ENCODE results near the gene GRAMD2A. TPM values are rescaled to one million over a fixed set of nuclear protein-coding genes. Genes with fewer than 3 reads are reported as not detected.
A peak's percentile ranks its signal among the peaks of the same experiment; 100 is the strongest.

GRAMD2A gene
- total RNA-seq, 2 donors from 2014 or later, result not detected

DNA sequence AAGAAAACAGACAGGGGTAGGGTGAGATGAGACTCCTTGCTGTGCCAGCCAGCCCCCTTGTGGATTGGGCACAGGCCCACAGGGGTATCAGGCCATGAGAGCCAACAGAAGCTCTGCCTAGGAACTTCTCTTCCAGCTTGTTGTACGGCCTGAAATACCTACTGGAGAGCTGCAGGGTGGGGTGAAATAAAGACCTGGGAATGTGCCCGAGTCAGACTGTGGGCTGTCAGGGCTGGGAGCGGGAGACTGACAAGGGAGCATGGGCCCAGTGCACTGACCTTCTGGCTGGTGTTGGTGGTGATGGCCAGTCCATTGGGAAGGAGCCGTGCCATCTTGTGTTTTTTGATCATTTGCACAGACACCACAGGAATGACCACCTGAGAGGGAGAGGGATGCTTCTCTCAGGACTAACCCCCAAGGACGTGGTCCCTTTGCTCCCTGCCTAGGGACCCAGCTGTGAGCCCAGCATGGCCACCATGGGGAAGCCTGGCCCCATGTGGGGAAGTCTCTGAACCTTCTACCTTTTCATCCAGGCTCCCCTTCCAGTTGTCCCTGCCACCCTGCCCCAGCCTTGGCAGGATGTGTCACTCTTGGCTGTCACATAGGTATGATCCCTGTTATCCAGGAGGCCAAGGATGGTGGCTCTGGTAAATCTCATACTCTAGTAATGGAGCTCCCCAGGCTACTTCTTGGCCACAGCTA lies 30.7 kb downstream of the GRAMD2A start:
- H3K4me3 Mint-ChIP-seq, result no peak overlapping the region
- ATAC-seq (no peak), DNase-seq (ENCODE audit: low spot score) (no peak)
- H3K36me3 Mint-ChIP-seq, result no peaks in the 10 kb centered on the region
- H3K4me1 Mint-ChIP-seq (ENCODE audit: low read depth in 2 of 2), result peaks cover 0 to 9% of the 10 kb centered on the region in 2 donors
- H3K27me3 Mint-ChIP-seq, result peaks cover 0 to 3% of the 10 kb centered on the region in 2 donors
- no peak overlapping the region for H3K27ac Mint-ChIP-seq
- no peaks in the 10 kb centered on the region for H3K9me3 Mint-ChIP-seq

- DNase-seq (ENCODE audit: low spot score) (no peak), ATAC-seq (no peak)
- H3K27ac Mint-ChIP-seq, result no peak overlapping the region
- H3K4me1 Mint-ChIP-seq (ENCODE audit: low read depth in 2 of 2), result peaks cover 0 to 3% of the 10 kb centered on the region in 2 donors
- no peak overlapping the region for H3K4me3 Mint-ChIP-seq
- no peaks in the 10 kb centered on the region for H3K9me3 Mint-ChIP-seq
- peaks cover 3 to 5% of the 10 kb centered on the region in 2 donors for H3K27me3 Mint-ChIP-seq
- no peaks in the 10 kb centered on the region for H3K36me3 Mint-ChIP-seq
Observed at GRCh38 chr15:72163719-72164118, 33.9 kb downstream of the GRAMD2A start.

GRCh38 chr15:72162569-72162968 lies 35.0 kb downstream of the GRAMD2A start:
- Mint-ChIP-seq H3K27me3 (peaks cover 3 to 6% of the 10 kb centered on the region in 2 donors), H3K27ac (no peak overlapping the region), H3K36me3 (no peaks in the 10 kb centered on the region), H3K4me1 (ENCODE audit: low read depth in 2 of 2) (no peaks in the 10 kb centered on the region), H3K9me3 (no peaks in the 10 kb centered on the region), H3K4me3 (no peak overlapping the region)
- ATAC-seq, result no peak
- no peak for DNase-seq (ENCODE audit: low spot score)

GRCh38 chr15:72161361-72162132 lies 36.0 kb downstream of the GRAMD2A start:
- Mint-ChIP-seq H3K27me3 (peaks cover 5 to 6% of the 10 kb centered on the region in 2 donors), H3K27ac (no peak overlapping the region)

DNA sequence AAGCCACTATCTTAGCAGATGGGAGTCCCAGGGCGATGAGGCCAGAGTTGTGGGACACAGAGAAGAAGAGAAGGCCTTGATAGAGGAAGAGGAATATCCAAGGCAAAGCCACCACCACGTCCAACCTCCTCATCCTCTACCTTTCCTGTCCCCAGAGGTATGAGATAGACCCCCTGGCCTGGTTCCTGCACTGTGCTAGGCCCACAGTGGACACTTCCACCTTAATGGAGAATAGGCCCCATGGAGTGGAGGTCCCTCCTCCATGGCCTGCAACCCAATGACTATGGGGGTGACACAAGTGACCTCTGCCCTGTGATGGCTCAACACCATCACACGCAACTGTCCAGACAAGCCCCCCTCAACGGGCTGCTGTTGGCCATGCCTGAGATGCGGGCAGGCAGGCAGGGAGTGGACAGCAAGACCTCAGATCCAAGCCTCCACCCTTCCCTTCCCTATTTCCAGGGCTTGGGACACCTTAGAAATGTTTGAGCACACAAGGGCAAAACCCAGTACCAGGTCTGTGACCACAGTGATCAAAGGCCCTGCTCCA lies 36.8 kb downstream of the GRAMD2A start:
- ATAC-seq, result no peak
- H3K9me3 Mint-ChIP-seq, result no peaks in the 10 kb centered on the region
- H3K4me1 Mint-ChIP-seq (ENCODE audit: low read depth in 2 of 2), result peaks cover under 1 to 2% of the 10 kb centered on the region in 2 donors
- no peak for DNase-seq (ENCODE audit: low spot score)
- no peaks in the 10 kb centered on the region for H3K36me3 Mint-ChIP-seq
- no peak overlapping the region for H3K27ac Mint-ChIP-seq
- H3K27me3 Mint-ChIP-seq, result peaks cover 3 to 6% of the 10 kb centered on the region in 2 donors
- H3K4me3 Mint-ChIP-seq, result no peak overlapping the region

More at GRCh38 chr15:72161361-72162132, 36.0 kb downstream of the GRAMD2A start:
- no peak for DNase-seq (ENCODE audit: low spot score)
- no peak for ATAC-seq
- Mint-ChIP-seq H3K4me1 (ENCODE audit: low read depth in 2 of 2) (no peaks in the 10 kb centered on the region), H3K4me3 (no peak overlapping the region), H3K36me3 (no peaks in the 10 kb centered on the region), H3K9me3 (no peaks in the 10 kb centered on the region)

DNA sequence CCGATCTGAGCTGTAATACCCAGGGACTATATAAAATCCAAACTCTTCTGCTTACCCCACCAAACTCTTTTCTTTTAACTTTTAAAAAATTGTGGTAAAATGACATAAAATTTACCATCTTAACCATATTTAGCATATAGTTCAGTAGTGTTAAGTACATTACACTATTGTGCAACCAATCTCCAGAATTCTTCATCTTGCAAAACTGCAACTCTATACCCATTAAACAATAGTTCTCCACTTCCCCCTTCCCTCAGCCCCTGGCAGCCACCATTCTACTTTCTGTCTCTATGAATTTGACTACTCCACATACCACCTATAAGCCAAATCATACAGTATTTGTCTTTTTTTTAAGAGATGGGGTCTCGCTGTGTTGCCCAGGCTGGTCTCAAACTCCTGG lies 40.7 kb downstream of the GRAMD2A start:
- no peak overlapping the region for H3K4me3 Mint-ChIP-seq
- H3K4me1 Mint-ChIP-seq (ENCODE audit: low read depth in 2 of 2), result peaks cover 3 to 6% of the 10 kb centered on the region in 2 donors

DNA sequence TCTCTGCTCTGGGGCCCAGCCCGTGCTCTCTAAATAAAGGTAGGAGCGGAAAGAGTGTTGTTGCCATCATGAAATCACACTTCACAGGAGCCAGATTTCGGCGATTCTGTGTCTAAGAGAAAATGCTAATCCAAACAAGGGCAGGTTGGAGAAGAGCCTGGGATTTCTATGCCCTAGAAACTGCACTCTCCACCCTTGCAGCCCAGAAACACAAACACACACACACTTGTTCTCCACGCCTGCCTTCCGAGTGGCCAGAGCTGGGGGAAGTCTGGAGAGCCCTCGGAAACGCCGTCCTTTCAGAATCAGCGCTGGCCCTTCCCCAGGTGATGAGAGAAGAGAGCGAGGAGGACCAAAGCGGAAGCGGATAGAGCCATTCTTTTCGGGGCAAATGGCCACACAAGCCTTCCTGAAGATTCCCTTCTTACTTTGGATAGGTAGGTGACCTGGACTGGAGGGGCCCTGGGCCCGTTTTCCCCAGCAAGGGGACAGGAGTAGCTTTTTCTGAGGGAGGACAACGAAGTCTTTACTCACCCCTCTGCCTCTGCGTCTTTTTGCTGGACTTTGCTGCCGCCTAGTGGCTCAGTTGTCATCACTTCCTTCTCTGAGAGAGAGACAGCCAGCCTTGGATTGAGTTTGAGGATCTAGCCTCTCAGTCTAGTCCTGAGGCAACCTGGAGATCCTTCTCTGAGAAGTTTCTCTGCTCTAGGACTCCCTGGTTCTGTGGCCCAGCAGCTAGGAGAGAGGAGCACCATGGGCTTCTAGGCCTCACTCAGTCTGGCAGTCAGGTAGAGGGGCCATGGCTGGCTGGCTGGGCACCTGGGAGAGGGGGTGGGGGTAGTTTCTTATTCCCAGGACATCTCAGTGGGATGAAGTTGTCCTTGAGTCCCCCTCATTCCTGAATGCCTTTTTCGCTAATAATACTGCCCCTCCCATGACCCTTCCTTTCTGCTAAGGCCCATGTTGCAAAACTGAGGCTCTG lies 41.7 kb downstream of the GRAMD2A start:
- H3K4me1 Mint-ChIP-seq (ENCODE audit: low read depth in 2 of 2), result peaks cover 3 to 6% of the 10 kb centered on the region in 2 donors
- ATAC-seq, result peak; percentile 81 to 82
- H3K9me3 Mint-ChIP-seq, result no peaks in the 10 kb centered on the region
- H3K4me3 Mint-ChIP-seq, result peak overlapping the region; percentile 84
- no peaks in the 10 kb centered on the region for H3K36me3 Mint-ChIP-seq
- peaks cover 9 to 14% of the 10 kb centered on the region in 2 donors for H3K27me3 Mint-ChIP-seq
- H3K27ac Mint-ChIP-seq, result no peak overlapping the region
- DNase-seq (ENCODE audit: low spot score), result peak; percentile 72

More for the DNA sequence above, 40.7 kb downstream of the GRAMD2A start:
- DNase-seq (ENCODE audit: low spot score) (no peak), ATAC-seq (no peak)
- Mint-ChIP-seq H3K27ac (peak overlapping the region in 1 of 2 donors; percentile 28), H3K36me3 (no peaks in the 10 kb centered on the region), H3K27me3 (peaks cover 6 to 7% of the 10 kb centered on the region in 2 donors), H3K9me3 (no peaks in the 10 kb centered on the region)

GRCh38 chr15:72155003-72155621 lies 42.5 kb downstream of the GRAMD2A start:
- H3K27ac Mint-ChIP-seq, result no peak overlapping the region
- H3K27me3 Mint-ChIP-seq, result peaks cover 9 to 18% of the 10 kb centered on the region in 2 donors
- DNase-seq (ENCODE audit: low spot score) (no peak), ATAC-seq (no peak)
- H3K4me3 Mint-ChIP-seq, result peak overlapping the region; percentile 84
- H3K9me3 Mint-ChIP-seq, result no peaks in the 10 kb centered on the region
- peaks cover 3 to 6% of the 10 kb centered on the region in 2 donors for H3K4me1 Mint-ChIP-seq (ENCODE audit: low read depth in 2 of 2)
- no peaks in the 10 kb centered on the region for H3K36me3 Mint-ChIP-seq

DNA sequence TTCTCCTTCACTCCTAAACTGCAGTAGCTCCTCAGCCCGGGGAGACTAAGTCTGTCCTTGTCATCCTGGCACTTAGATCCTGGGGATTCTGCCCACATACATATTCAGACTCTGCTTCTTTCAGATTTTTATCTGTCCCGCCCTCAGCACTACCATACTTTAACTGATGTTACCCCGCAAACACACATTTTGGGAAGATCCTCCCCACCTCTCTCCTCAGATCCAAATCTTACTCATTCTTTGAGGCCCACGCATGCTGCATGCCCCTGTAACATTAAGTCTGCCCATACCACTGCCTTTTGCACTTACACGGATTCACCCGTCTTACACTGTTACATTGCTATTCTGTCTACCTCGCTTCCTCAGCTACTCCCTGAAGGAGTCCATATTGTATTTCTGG lies 43.3 kb downstream of the GRAMD2A start:
- ATAC-seq (no peak), DNase-seq (ENCODE audit: low spot score) (no peak)
- Mint-ChIP-seq H3K9me3 (no peaks in the 10 kb centered on the region), H3K4me1 (ENCODE audit: low read depth in 2 of 2) (peaks cover 3 to 6% of the 10 kb centered on the region in 2 donors), H3K27me3 (peaks cover 9 to 18% of the 10 kb centered on the region in 2 donors), H3K27ac (no peak overlapping the region), H3K36me3 (no peaks in the 10 kb centered on the region), H3K4me3 (no peak overlapping the region)

DNA sequence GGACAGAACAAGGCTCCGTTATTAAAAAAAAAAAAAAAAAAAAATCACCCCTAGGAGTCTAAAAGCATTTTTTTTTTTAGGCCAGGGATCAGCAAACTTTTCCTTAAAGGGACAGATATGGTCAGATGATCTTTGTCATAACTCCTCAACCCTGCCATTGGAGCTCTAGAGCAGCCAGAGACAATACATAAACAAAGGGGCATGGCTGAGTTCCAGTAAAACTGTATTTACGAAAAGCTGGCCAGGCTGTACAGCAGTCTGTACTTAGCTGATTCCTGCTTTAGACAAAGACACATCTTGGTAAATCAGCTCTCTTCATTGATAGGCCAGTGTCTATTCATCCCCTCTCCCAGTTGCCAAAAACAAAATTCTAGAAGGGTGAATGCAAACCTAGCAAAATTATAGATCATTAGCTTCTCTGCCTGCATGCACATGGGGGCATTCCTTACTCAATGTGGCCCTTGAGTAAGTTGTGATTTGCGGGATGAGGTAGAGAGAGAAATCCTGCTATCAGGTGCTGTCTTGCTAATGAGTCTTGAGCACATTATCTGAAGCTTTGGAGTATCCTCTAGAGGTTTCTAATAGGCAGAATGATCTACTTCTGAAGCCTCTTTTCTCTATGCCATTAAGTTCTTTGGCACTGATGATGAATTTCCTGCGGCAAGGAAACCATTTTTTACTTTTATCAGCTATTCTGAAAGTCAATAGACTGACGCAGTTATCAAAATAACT lies 44.2 kb downstream of the GRAMD2A start:
- Mint-ChIP-seq H3K27me3 (peaks cover 9 to 12% of the 10 kb centered on the region in 2 donors), H3K9me3 (no peaks in the 10 kb centered on the region), H3K36me3 (no peaks in the 10 kb centered on the region), H3K4me1 (ENCODE audit: low read depth in 2 of 2) (peaks cover 3 to 6% of the 10 kb centered on the region in 2 donors), H3K4me3 (no peak overlapping the region), H3K27ac (no peak overlapping the region)
- ATAC-seq (no peak), DNase-seq (ENCODE audit: low spot score) (no peak)

- Mint-ChIP-seq H3K4me1 (ENCODE audit: low read depth in 2 of 2) (no peaks in the 10 kb centered on the region), H3K4me3 (no peak overlapping the region), H3K9me3 (no peaks in the 10 kb centered on the region), H3K27ac (no peak overlapping the region), H3K36me3 (no peaks in the 10 kb centered on the region), H3K27me3 (peaks cover 8 to 28% of the 10 kb centered on the region in 2 donors)
- DNase-seq (ENCODE audit: low spot score) (no peak), ATAC-seq (no peak)
Observed at GRCh38 chr15:72147418-72147817, 50.2 kb downstream of the GRAMD2A start.

GRCh38 chr15:72146934-72147333 lies 50.7 kb downstream of the GRAMD2A start:
- H3K4me1 Mint-ChIP-seq (ENCODE audit: low read depth in 2 of 2), result no peaks in the 10 kb centered on the region
- DNase-seq (ENCODE audit: low spot score) (no peak), ATAC-seq (no peak)
- peaks cover 8 to 28% of the 10 kb centered on the region in 2 donors for H3K27me3 Mint-ChIP-seq
- no peak overlapping the region for H3K4me3 Mint-ChIP-seq
- no peaks in the 10 kb centered on the region for H3K9me3 Mint-ChIP-seq
- H3K36me3 Mint-ChIP-seq, result no peaks in the 10 kb centered on the region
- H3K27ac Mint-ChIP-seq, result no peak overlapping the region
